Stimulated activated naive CD8-positive, alpha-beta T cell treated with anti-CD3 and anti-CD28 coated beads, Interleukin-15, Interleukin-2, amounts not matched to agents 100 U/mL and 50 U/mL, for 24 hours (primary cell): ENCODE measurements around the gene MTHFS.
"Not testable (repeated sequence)": the region's sequence is repeated elsewhere in the genome, so short reads cannot be mapped to it uniquely, and the experiment has no call there.

Source experiments
- ATAC-seq: fragments of 150-1000 bp; cut with Tn5 transposase; one replicate; pipeline ENCODE4 v1.10.0; 2021
- DNase-seq: peaks from one replicate; pipeline ENCODE4 v3.0.0; 2021

MTHFS gene

DNA sequence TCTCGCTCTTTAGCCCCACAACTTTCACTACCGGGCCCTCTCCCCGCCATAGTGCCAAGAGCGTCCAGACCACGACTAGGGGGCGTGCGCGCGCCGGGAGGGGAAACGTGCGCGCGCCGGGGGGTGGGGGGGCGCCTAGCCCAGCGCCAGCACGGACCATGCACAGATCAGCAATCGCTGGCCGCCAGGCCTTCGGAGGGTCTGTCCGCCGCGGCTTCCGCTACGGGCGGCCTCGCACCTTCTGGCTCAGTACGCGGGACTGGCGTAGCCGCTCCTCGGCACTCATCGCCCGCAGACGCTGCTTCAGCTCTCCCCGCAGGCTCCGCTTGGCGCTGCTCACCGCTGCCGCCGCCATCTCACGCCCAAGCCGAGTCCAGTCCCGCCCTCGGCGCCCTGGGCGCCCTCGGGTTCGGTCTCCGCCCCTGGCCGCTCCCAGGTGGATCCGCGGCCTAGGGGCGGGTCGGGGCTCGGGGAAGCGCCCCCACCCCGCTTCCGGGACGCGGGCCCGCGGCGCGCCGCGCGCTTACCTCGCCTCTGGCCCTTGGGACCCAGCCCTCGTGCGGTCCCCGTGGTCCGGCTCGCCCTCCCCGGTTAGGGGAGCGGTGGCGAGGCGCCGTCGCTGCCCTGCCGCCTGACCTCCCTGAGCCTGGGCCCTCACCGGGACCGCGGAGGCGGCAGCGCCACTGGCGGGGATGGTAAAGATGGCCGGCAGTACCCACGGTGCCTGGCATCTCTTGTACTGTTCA, at the start of gene MTHFS:
MTHFS (minus strand) TSS at position 381 of the 746 bp plus-strand sequence; CDS start at position 355, 26 bp downstream.
- DNase-seq (peak; percentile 80), ATAC-seq (peak; percentile 90)

DNA sequence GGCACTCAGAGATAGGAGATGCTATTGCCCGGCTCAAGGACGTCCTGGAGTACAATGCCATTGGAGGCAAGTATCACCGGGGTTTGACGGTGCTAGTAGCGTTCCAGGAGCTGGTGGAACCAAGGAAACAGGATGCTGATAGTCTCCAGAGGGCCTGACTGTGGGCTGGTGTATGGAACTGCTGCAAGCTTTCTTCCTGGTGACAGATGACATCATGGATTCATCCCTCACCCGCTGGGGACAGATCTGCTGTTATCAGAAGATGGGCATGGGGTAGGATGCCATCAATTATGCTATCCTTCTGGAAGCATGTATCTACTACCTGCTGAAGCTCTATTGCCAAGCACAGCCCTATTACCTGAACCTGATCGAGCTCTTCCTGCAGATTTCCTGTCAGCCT, 47.8 kb upstream of the MTHFS start:
- ATAC-seq, result no peak
- DNase-seq, result no peak

GRCh38 chr15:79943820-79944219, 47.0 kb upstream of the MTHFS start:
- no peak for DNase-seq
- ATAC-seq, result no peak

DNA sequence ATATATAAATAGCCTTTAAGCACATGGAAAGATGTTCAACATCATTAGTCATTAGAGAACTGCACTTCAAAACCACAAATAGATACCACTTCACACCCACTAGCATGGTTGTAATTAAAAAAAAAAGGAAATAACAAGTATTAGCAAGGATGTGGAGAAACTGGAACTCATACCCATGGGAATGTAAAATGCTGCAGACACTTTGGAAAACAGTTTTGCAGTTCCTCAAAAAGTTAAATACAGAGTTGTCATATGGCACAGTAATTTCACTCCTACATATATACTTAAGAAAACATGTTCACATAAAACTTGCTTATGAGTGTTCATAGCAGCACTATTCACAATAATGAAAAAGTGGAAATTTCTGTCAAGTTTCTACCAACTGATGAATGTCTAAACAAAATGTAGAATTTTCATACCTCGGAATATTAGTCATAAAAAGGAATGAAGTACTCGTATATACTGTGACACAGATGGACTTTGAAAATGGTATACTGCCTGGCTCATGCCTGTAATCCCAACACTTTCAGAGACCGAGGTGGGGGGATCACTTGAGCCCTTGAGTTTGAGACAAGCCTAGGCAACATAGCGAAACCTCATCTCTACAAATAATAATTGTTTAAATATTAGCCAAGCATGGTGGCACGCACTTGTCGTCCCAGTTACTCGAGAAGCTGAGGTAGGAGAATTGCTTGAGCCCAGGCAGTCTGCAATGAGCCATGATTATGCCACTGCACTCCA, 46.1 kb upstream of the MTHFS start:
- DNase-seq (no peak), ATAC-seq (no peak)

DNA sequence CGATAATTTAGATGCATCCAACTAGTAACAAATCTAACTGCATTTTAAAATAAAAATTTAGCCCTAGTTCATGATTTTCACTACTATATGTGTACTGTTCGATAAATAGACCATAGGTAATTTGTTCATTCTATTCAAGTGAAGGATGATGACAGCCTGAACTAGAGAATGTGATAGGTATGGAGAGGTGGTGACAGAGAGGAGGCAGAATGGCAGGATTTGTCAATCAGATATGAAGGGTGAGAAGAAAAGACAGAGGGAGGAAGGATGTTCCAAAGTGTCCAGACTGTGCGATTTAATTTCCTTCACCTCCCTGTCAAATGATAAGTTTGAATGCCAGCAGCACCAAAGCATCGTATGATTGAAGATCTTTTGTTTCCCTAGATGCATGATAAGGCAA, 42.6 kb upstream of the MTHFS start:
- ATAC-seq, result no peak
- DNase-seq, result no peak

- DNase-seq (no peak), ATAC-seq (no peak)
These were observed 41.3 kb upstream of the MTHFS start for GRCh38 chr15:79938143-79938542.

DNA sequence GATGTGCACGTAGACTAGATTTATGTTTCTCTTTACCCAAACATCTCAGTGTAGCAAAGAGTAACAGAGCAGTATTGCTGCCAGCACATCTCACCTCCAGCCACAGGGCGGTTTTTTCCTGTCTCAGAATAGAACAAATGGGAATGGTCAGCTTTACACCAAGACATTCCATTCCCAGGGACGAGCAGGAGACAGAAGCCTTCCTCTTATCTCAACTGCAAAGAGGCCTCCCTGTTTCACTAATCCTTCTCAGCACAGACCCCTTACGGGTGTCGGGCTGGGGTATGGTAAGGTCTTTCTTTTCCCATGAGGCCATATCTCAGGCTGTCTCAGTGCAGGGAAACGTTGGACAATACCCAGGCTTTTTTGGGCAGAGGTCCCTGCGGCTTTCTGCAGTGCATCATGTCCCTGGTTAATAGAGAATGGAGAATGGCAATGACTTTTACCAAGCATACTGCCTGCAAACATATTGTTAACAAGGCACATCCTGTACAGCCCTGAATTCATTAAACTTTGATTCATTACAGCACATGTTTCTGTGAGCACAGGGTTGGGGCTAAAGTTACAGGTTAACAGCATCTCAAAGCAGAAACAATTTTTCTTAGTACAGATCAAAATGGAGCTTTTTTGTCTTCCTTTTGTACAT, 38.9 kb upstream of the MTHFS start:
- DNase-seq, ATAC-seq: not testable (repeated sequence)

DNA sequence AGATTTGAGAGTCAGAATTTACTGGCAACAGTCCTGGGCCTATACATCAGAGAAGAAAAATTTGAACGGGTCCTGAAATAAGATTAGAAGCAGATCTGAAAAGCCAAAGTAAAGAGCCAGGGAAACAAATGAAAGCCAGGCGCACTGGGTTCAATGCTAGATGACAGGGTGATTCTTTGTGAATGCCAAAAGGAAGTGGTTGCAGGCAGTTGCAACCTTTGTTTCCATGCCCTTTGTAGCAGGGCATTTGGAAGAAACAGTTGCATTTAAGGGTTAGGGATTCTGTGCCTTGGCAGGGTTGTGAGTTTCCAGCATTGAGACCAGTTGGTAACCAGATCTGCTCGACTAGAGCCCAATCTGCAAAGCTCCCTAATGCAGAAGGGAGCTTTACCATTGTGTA, 36.4 kb upstream of the MTHFS start:
- no peak for ATAC-seq

DNA sequence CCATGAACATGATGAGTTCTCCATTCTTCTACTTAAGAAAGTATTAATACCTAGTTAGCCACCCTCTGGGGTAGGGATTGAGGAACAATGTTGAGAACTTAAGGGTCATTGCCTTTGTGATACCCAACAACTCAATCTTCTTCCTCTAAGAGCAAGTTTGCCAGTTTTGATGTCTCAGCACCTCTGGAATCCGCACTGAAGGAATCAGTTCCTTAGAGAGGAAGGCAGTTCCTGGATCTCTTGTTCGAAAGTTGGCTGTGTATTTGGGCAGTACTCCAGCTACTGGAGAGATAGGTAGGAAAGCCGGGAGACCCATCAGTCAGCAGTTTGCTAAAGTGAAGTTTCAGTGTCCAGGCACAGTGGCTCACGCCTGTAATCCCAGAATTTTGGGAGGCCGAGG, 35.6 kb upstream of the MTHFS start:
- ATAC-seq, result no peak
- no peak for DNase-seq

More for the DNA sequence above, 36.4 kb upstream of the MTHFS start:
- no peak for DNase-seq

- ATAC-seq (no peak), DNase-seq (no peak)
These were observed 33.7 kb upstream of the MTHFS start for GRCh38 chr15:79930516-79930915.

- ATAC-seq, result no peak
- DNase-seq, result no peak
These were observed 32.6 kb upstream of the MTHFS start for GRCh38 chr15:79929412-79929811.

GRCh38 chr15:79926116-79926515, 29.3 kb upstream of the MTHFS start:
- not testable (repeated sequence) for ATAC-seq, DNase-seq

DNA sequence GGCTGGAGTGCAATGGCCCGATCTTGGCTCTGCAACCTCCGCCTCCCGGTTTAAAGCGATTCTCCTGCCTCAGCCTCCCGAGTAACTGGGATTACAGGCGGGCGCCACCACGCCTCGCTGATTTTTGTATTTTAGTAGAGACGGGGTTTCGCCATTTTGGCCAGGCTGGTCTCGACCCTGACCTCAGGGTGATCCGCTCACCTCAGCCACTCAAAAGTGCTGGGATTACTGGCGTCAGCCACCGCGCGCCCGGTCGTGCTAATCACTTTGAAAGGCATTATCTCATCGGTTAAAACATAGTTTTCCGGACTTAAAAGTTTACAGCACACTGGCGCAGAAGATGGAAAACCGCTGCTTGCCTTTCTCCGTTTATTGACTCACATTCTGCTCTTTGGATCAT, 27.6 kb upstream of the MTHFS start:
- DNase-seq, result no peak
- ATAC-seq, result no peak

DNA sequence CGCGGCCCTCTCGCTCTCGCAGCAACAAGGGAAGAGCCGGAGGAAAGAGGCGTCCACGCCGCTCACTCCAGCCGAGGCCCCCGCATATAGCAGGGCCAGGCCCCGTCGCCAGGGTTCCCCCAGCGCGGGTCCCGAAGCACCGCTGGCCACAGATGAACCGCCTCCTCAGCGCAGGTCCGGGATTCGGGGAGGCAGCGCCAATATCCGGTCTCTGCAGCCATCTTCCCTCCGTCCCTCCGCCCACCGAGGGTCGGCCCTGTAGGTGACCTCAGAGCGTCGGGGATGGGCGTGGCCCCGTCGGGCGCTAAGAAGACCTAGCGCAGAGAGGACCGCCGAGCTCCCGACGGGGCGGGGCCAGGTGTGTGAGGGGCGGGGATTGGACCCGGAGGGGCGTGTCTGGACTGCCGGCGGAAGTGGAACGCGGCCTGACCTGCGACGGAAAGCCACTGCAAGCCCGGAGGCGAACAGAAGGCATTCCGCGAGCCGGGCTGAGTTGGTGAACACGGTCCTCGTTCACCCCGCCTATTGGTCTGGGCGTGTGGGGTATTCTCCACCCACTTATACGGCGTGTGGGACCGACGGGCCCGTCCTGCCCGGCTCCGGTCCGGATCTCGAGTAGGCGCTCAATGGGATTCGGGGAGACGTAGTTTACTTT, 26.8 kb upstream of the MTHFS start:
- peak; percentile 98 for ATAC-seq

GRCh38 chr15:79923079-79923514, 26.3 kb upstream of the MTHFS start:
- peak; percentile 77 for DNase-seq
- ATAC-seq, result peak; percentile 54

More for the DNA sequence above, 26.8 kb upstream of the MTHFS start:
- DNase-seq, result peak; percentile 99

DNA sequence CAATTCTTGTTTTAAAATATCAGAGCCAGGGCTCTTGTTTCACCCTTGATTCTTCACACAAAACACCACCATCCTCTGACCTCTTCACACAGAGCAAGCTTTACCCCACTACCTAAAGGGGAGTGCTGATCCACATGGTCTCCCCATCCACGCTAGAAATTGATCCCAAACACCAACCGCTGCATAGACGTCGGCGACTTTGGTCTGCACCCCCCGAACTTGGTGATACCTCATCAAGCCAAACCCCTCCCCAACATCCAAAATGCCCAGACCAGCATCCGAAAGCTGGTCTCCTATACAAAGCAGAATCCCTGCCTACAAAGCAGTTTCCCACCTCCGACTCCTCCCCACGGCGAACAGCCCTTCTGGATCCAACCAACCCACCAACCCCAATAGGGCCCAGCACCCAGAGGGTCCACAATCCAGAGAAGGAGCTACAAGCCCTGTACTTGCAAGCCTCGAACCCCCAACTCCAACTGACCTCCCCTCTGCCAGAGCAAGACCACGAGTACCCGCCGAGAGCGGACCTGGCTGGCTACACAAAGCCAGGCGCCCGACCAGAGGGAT, 25.8 kb upstream of the MTHFS start:
- DNase-seq (no peak), ATAC-seq (no peak)

- no peak for ATAC-seq
- DNase-seq, result no peak
These were observed 23.1 kb upstream of the MTHFS start for GRCh38 chr15:79919749-79920511.

GRCh38 chr15:79919090-79919748, 22.4 kb upstream of the MTHFS start:
- no peak for DNase-seq
- ATAC-seq, result no peak

DNA sequence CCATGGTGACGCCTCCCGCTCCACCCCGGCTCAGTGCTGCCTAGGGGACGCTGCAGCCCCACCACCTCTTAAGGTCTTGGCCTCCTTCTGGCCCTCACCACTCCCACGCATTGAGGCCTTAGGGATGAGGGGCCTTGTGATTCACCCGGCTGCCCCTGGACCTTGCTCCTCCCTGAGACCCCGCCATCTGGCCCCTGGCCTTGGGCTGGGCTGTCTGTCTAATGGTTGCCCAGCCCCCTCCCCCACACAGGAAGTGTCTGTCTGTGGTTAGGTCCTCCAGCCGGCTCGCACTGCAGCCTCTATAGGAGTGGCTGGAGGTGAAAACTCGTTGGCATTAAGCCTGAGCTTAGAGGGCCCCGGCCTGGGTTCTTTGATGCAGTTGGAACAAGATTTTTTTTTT, 21.5 kb upstream of the MTHFS start:
- no peak for DNase-seq
- ATAC-seq, result no peak

DNA sequence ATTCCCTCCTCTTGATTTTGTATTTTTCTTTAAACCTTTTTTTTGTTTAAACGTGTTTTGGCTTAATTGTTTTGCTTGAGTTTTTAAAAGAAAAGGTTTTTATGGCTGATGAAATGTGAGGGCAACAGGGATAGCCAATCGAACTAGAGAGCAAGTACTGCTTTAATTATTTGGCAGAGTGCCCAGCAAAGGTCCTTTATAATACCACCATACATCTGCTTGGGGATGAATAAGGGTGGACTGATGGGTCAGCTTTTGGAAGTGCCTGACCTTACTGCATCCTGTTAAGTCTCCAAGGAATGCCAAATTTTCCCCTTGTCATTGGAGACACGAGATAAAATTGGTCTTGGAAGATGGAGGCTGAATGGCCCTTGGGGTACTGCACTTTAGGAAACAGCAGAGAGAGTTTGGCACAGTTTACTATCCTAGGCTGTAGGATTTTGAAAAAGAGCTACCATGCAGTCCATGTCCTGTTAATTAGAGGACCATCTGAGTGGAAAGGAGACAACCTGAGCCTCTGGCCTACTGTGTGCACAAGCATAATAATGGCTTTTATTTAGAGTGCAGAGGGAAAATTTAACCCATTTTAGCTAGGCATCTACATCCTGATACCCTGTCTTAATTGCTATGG, 19.8 kb upstream of the MTHFS start:
- ATAC-seq, result no peak
- no peak for DNase-seq
